Measurements from ENCODE around the gene ENOX1. TPM values are rescaled to one million over a fixed set of nuclear protein-coding genes. Genes with fewer than 3 reads are reported as not detected.
A peak's percentile ranks its signal among the peaks of the same experiment; 100 is the strongest.

ENOX1 gene
- total and polyA plus RNA-seq, 4 donors = 0.33 to 7.7 (median 1.1) TPM

DNA sequence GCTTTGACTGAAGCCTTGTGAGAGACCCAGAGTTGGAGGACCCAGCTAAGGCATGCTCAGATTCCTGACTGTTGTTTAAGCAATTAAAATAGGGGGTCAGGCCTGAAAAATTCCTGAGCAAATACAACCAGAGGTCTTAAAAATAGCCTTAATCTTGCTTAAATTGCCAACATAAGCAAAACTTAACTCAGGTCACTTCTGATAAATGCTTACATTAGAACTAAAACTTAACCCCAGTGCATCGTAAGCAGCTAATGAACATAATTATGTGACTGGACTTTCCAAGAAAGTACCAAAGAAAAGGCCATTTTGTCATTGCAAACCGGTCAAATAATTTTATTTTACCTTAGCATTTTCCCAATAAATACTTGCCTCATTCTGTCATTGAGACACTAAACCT is 294.5 kb downstream of the ENOX1 start:
- H3K27me3 ChIP-seq (ENCODE audit: control insufficient read depth in 3 of 3, insufficient read depth in 3 of 3, low read length in 2 of 3) = no peaks in the 10 kb centered on the region
- H3K27ac ChIP-seq (ENCODE audit: low read depth in 1 of 2, low read length in 1 of 2) = no peak overlapping the region
- H3K36me3 ChIP-seq (ENCODE audit: control insufficient read depth in 4 of 4, insufficient read depth in 4 of 4, low read length in 4 of 4) = no peaks in the 10 kb centered on the region
- H3K9me3 ChIP-seq (ENCODE audit: control insufficient read depth in 4 of 4, insufficient read depth in 3 of 4, low read length in 3 of 4) = no peaks in the 10 kb centered on the region
- H3K4me3 ChIP-seq = no peak overlapping the region
- DNase-seq (no peak), ATAC-seq (ENCODE audit: insufficient read depth, low FRiP score) (no peak)
- TF ChIP-seq, protein P1, sequence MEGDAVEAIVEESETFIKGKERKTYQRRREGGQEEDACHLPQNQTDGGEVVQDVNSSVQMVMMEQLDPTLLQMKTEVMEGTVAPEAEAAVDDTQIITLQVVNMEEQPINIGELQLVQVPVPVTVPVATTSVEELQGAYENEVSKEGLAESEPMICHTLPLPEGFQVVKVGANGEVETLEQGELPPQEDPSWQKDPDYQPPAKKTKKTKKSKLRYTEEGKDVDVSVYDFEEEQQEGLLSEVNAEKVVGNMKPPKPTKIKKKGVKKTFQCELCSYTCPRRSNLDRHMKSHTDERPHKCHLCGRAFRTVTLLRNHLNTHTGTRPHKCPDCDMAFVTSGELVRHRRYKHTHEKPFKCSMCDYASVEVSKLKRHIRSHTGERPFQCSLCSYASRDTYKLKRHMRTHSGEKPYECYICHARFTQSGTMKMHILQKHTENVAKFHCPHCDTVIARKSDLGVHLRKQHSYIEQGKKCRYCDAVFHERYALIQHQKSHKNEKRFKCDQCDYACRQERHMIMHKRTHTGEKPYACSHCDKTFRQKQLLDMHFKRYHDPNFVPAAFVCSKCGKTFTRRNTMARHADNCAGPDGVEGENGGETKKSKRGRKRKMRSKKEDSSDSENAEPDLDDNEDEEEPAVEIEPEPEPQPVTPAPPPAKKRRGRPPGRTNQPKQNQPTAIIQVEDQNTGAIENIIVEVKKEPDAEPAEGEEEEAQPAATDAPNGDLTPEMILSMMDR (IDR thresholded peaks at IDR 0.05; ENCODE audit: control extremely low read depth, extremely low read depth) = no peak
- WGBS, 2 donors = 94 to 100% methylated on average over 2 of the region's 2 CpGs
- peaks cover 0 to 15% (median 0%) of the 10 kb centered on the region in 5 donors for H3K4me1 ChIP-seq (ENCODE audit: control insufficient read depth in 5 of 5, insufficient read depth in 5 of 5, low read length in 5 of 5)
- H3K9ac ChIP-seq (ENCODE audit: insufficient read depth in 1 of 2, low read length in 2 of 2) = no peak overlapping the region

DNA sequence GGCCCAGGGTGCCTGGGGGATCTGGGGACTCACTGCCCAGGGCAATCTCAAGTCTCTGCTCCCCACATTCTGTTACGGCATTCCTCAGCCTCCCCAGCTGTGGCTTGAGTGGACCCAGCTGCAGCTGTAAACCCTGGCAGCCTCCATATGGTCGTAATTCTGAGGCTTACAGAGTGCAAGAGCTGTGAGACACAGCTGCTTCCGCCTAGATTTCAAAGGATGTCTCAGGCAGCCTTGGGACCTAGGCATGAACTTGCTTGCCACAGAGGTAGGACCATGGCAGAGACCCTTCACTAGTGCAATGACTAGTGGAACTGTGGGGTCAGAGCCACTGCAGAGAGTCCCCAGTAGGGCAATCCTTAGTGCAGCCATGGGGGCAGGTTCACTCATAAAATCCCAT is 297.5 kb downstream of the ENOX1 start:
- no peak overlapping the region for H3K4me3 ChIP-seq
- TF ChIP-seq, protein P1 (IDR thresholded peaks at IDR 0.05; ENCODE audit: control extremely low read depth, extremely low read depth) = no peak
- no peak for ATAC-seq (ENCODE audit: insufficient read depth, low FRiP score)
- no peak overlapping the region for H3K27ac ChIP-seq (ENCODE audit: low read depth in 1 of 2, low read length in 1 of 2)
- H3K27me3 ChIP-seq (ENCODE audit: control insufficient read depth in 3 of 3, insufficient read depth in 3 of 3, low read length in 2 of 3) = no peaks in the 10 kb centered on the region
- no peak overlapping the region for H3K9ac ChIP-seq (ENCODE audit: insufficient read depth in 1 of 2, low read length in 2 of 2)
- H3K36me3 ChIP-seq (ENCODE audit: control insufficient read depth in 4 of 4, insufficient read depth in 4 of 4, low read length in 4 of 4) = no peaks in the 10 kb centered on the region
- 76 to 85% methylated on average over 3 of the region's 3 CpGs for WGBS, 2 donors
- peaks cover 0 to 15% (median 0%) of the 10 kb centered on the region in 5 donors for H3K4me1 ChIP-seq (ENCODE audit: control insufficient read depth in 5 of 5, insufficient read depth in 5 of 5, low read length in 5 of 5)
- H3K9me3 ChIP-seq (ENCODE audit: control insufficient read depth in 4 of 4, insufficient read depth in 3 of 4, low read length in 3 of 4) = no peaks in the 10 kb centered on the region
- DNase-seq = peak; percentile 91 to 96 (median 94)

DNA sequence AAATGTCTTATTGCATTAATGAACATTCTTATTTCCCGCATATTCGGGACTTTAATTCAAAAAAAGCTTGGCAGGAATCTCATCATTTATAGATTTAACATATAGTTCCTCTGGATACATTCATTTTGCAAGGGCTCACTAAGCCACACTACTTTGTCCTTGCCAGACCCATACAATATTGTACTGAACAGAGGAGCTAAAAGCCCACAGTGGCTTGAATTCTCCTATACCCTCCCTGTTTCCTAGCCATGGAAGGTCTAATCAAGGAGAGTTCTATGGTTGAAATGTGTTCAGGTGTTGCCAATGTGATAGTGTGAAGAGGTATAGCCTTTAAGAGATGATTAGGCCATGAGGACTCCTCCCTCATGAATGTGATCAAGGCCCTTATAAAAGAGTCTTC is 298.9 kb downstream of the ENOX1 start:
- H3K4me3 ChIP-seq = no peak overlapping the region
- no peaks in the 10 kb centered on the region for H3K27me3 ChIP-seq (ENCODE audit: control insufficient read depth in 3 of 3, insufficient read depth in 3 of 3, low read length in 2 of 3)
- WGBS, 2 donors = 96% methylated on average over 2 of the region's 2 CpGs
- no peak overlapping the region for H3K27ac ChIP-seq (ENCODE audit: low read depth in 1 of 2, low read length in 1 of 2)
- peaks cover 0 to 15% (median 0%) of the 10 kb centered on the region in 5 donors for H3K4me1 ChIP-seq (ENCODE audit: control insufficient read depth in 5 of 5, insufficient read depth in 5 of 5, low read length in 5 of 5)
- H3K9ac ChIP-seq (ENCODE audit: insufficient read depth in 1 of 2, low read length in 2 of 2) = no peak overlapping the region
- ATAC-seq (ENCODE audit: insufficient read depth, low FRiP score) (no peak), DNase-seq (no peak)
- H3K9me3 ChIP-seq (ENCODE audit: control insufficient read depth in 4 of 4, insufficient read depth in 3 of 4, low read length in 3 of 4) = no peaks in the 10 kb centered on the region
- H3K36me3 ChIP-seq (ENCODE audit: control insufficient read depth in 4 of 4, insufficient read depth in 4 of 4, low read length in 4 of 4) = no peaks in the 10 kb centered on the region
- TF ChIP-seq, protein P1 (IDR thresholded peaks at IDR 0.05; ENCODE audit: control extremely low read depth, extremely low read depth) = no peak

- Histone ChIP-seq H3K27me3 (ENCODE audit: control insufficient read depth in 3 of 3, insufficient read depth in 3 of 3, low read length in 2 of 3) (no peaks in the 10 kb centered on the region), H3K27ac (ENCODE audit: low read depth in 1 of 2, low read length in 1 of 2) (no peak overlapping the region), H3K4me1 (ENCODE audit: control insufficient read depth in 5 of 5, insufficient read depth in 5 of 5, low read length in 5 of 5) (peaks cover 0 to 15% (median 0%) of the 10 kb centered on the region in 5 donors), H3K4me3 (no peak overlapping the region), H3K36me3 (ENCODE audit: control insufficient read depth in 4 of 4, insufficient read depth in 4 of 4, low read length in 4 of 4) (no peaks in the 10 kb centered on the region), H3K9ac (ENCODE audit: insufficient read depth in 1 of 2, low read length in 2 of 2) (no peak overlapping the region), H3K9me3 (ENCODE audit: control insufficient read depth in 4 of 4, insufficient read depth in 3 of 4, low read length in 3 of 4) (no peaks in the 10 kb centered on the region)
- WGBS, 2 donors = 78 to 90% methylated on average over 3 of the region's 3 CpGs
- DNase-seq (no peak), ATAC-seq (ENCODE audit: insufficient read depth, low FRiP score) (no peak)
- TF ChIP-seq, protein P1 (IDR thresholded peaks at IDR 0.05; ENCODE audit: control extremely low read depth, extremely low read depth) = no peak
Observed at GRCh38 chr13:43487461-43487860, 299.3 kb downstream of the ENOX1 start.
